Daoy (cell line): ENCODE data around the gene CHCT1. TPM values are rescaled to one million over a fixed set of nuclear protein-coding genes. Genes with fewer than 3 reads are reported as not detected.
"Not testable (repeated sequence)": the region's sequence is repeated elsewhere in the genome, so short reads cannot be mapped to it uniquely, and the experiment has no call there.

ENCODE experiments used
- DNase-seq: peaks from one replicate; pipeline ENCODE4 v3.0.0-alpha.2; 2015; ENCODE audit warnings: low read depth
- total RNA-seq: library from RNA; depleted of rRNA; stranded (reverse); fragments of >200 nt; shearing (Covaris generic); gene quantifications from 2 replicates; pipeline ENCODE4 v1.2.3, GENCODE V29; 2014

Gene CHCT1
- total RNA-seq, 1 experiment from 2014 or later = not detected

DNA sequence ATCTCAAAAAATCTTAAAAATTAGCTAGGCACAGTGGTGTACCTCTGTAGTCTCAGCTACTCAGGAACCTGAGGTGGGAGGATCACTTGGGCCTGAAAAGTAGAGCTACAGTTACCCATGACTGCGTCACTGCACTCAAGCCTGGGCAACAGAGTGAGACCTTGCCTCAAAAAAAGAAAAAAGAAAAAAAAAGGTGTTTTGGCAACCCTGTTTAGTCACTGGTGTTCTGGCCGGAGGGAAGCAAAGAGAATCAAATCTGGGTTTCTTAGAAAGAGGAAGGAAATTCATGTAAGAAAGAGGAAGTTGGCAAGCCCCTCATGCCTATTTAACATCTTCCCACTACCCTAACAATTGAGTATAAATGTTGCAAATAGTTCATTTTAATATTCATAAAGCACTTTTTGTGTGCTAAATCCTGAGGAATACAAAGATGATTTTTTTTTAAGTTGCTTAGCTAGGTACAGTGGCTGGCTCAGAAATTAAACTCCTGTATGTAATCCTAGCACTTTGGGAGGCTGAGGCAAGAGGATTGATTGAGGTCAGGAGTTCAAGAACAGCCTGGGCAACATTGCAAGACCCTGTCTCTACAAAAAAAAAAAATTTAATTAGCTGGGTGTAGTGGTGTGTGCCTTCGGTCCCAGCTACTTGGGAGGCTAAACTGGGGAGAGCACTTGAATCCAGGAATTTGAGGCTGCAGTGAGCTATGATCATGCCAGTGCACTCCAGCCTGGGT is 23.9 kb upstream of the CHCT1 start:
- DNase-seq = no peak

DNA sequence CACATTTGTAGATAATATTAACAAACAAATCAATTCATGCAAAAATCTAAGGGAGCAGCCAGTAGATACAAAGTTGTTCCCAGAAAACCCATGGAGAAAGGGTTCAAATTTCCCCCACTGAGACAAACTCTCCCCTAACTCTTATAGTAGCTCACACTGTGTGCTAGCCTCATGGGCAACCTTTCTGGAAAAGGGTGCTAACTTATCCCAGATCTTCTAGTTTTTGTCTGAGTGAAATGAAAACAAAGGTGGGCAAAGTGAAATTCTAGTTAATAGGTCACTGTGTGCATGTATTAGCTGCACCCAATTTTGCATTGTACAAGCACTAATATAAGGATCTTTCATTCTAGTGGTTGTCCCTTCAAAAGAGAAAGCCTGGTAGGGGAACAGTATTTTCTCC is 20.5 kb upstream of the CHCT1 start:
- no peak for DNase-seq

DNA sequence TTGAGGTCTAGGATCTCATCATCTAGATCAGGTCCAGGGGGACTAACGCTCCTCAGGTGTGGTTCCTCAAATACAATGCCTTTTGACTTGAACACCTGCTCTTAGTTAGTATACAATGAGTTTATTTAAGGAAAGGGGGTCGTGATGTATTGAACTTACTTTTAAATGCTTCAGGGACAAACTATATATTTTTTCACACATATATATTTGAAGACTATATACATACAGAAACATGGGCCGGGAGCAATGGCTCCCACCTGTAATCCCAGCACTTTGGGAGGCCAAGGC is 18.8 kb upstream of the CHCT1 start:
- no peak for DNase-seq

DNA sequence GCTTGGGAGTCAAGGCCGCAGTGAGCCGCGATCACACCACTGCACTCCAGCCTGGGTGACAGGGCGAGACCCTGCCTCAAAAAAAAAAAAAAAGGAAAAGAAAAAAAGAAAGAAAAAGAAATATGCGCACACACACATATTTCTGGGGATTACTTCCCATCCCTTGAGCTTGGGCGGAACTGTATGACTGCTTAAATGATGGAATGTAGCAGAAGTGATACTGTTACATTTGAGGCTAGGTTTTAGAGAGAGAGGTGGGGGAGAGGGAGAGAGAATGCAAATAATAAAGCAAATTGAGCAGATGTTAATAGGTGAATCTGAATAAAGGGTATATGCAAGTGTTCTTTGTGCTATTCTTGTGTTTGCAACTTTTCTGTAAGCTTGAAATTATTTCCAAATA is 18.3 kb upstream of the CHCT1 start:
- DNase-seq = no peak

DNA sequence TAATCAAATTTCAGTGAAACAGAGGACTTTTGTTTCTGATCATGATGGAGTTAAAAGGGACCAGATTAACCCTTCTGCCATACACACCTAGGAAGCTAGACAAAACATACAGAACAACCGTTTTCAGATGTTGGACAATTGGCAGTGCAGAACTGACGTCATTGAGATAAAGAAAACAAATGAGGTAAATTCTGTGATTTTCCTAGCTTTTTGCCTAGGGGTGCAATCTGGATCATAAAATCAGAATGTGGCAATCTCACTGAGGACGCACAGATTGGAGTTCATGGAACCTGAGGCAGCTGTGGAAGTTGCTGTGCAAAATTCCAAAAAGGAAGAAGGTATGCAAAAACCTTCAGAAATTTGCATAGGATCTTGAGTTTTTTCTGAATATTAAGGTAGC is 15.4 kb upstream of the CHCT1 start:
- DNase-seq = no peak

DNA sequence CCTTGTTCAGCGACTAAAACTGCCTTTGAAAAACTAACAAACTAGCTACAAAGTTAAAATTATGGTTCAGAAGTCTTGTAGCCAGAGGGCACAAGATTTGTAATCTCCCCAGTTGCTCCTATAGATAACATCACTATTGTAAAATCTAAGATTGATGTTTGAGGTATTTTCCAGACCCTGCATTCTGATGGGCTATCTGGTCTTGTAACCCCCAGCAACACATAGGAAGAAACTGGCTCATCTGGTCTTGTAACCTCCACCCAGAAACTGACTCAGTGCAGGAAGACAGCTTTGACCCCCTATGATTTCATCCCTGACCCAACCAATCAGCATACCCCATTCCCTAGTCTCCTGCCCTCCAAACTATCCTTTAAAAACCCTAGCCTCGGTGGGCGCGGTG is 12.3 kb upstream of the CHCT1 start:
- no peak for DNase-seq

DNA sequence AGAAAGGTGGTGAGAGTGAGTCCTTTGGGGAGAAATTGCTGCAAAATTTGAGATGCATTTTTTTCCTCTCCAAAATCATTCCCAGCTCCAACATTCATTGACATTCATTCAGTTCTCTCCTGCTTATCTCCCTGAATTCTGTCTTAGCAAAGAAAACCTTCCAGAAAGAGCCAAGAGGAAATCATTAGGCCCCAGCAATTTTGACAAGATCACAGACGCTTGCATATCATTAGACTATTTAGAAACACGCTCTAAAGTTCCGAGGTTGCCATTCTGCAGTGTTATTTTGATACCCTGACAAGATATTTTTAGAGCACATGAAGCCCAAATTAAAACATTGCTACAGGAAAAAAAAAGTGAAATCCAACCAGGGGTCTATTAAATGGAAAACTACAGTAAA is 9.6 kb upstream of the CHCT1 start:
- DNase-seq = no peak

DNA sequence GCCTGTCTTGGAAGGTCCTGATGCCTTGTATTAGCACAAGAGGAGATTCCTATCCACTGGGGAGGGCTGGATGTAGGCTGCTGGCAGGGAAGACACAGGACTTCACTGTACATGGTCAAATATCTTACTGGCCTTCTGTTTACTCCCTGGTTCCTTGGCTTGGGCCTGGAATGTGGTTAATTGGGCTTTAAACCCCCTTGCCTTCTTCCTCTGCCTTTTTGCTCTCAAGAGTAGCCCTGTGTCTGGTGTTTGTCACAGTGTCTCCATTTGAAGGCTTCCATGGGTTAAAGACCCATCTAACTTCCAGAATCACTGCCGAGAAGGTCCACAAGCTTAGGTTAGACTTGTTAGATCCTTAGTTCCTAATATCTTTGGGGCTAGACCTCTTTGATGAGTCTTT is 7.1 kb upstream of the CHCT1 start:
- no peak for DNase-seq

DNA sequence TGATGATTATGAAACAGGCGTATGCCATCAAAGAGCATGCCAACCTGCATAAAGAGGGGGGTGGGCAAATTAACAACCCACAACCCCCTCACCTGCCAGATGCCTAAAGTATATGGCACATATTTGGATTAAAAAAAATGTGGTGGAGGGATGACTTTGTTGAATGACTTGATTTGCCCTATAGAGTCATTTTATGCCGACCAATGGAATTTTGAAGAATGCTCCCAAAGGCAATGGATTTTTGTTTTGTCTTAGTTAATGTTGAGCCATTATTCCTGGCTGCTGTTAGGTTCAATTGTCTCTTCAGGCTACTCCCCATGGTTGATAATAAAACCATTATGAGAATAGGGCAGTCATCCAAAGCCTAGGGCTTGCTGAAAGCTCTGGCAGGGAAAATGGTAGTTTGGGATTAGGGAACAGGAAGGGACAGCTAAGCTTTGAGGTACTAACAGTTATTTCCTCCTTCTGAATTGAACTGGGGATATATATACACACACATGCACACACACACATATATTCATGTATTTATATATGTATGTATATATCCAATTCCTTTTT is 5.8 kb upstream of the CHCT1 start:
- DNase-seq = no peak

DNA sequence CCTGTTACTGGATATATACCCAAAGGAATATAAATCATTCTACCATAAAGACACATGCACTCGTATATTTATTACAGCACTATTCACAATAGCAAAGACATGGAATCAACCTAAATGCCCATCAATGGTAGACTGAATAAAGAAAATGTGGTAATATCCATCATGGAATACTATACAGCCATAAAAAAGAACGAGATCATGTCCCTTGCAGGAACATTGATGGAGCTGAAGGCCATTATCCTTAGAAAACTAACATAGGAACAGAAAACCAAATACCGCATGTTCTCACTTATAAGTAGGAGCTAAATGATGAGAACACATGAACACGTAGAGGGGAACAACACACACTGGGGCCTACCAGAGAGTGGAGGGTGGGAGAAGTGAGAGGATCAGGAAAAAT is 3.3 kb upstream of the CHCT1 start:
- DNase-seq = not testable (repeated sequence)

DNA sequence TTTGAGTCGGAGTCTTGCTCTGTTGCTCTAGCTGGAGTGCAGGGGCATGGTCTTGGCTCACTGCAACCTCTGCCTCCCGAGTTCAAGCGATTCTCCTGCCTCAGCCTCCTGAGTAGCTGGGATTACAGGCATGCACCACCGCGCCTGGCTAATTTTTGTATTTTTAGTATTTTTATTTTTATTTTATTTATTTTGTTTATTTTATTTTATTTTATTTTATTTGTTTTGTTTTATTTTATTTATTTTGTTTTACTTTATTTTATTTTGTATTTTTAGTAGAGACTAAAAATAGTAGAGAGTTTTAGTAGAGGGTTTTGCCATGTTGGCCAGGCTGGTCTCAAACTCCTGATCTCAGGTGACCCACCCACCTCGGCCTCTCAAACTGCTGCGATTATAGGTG is 2.4 kb upstream of the CHCT1 start:
- not testable (repeated sequence) for DNase-seq

DNA sequence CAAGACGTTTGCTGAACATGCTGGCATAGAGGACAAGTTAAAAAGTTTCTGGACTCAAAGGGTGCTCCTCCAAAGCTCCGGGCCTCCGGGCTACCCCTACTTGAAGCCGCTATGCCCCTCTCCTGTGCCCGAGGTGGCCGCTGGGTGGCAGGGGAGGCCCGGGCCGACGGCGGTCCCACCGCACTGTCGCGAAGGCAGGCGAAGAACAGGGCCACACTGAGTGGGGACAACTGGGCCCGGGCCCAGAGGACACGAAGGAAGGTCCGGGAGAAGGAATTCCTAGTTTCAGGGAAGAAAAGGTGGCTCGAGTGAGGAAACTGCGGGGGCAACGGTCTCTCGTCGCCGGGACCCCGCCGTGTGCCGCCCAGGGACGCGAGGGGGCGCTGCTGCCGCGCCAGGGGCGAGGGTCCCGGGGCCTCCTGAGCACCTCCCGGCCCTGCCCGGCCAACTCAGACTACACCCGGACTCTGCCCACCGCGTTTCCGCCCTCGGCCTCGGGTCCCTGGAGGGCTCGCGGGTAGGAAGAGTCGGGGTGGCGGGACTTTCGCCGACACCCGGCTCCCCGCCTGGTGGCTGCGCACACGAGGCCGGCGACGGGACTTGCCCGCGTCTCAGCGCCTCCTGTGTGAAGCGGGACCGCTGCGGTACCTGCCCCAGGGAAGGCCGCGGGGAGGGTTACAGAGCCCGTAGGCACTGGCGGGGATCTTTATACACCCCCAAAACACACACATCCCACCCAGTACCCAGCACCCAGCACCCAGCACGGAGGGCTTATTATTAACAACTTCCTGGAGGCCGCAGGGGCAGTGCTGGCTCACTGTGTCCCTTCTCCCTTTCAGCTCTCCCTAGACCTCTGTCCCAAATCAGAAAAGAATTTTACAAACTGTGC is 772 bp upstream of the CHCT1 start:
- peak; percentile 64 for DNase-seq

DNA sequence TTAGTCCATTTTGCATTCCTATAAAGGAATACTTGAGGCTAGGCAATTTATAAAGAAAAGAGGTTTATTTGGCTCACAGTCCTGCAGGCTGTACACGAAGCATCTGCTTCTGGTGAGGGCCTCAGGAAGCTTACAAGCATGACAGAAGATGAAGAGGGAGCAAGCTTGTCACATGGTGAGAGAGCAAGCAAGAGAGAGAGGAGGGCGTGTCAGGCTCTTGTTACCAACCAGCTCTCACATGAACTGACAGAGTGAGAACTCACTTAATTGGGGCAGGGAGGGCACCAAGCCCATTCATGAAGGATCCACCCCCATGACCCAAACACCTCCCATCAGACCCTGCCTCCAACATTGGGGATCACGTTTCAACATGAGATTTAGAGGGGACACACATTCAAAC is 1.6 kb downstream of the CHCT1 start:
- DNase-seq = no peak

DNA sequence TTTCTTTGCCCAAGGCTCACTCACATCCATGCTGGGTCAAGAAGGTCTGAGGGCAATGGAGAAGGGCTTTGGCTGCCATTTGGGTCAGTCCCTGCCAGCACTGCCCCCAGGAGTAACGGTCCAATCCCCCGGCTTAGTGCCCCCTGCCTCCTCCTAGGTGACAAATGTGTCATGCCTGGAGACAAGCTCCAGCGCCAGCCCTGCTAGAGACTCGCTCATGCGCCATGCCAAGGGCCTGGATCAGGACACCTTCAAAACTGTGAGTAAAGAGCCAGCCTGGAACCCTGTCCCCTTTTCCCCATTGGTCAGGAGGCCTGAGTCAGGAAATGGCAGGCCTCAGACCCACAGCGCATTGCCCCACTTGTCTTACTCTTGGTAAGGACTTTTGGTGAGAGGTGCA is 3.3 kb downstream of the CHCT1 start:
- DNase-seq = no peak

DNA sequence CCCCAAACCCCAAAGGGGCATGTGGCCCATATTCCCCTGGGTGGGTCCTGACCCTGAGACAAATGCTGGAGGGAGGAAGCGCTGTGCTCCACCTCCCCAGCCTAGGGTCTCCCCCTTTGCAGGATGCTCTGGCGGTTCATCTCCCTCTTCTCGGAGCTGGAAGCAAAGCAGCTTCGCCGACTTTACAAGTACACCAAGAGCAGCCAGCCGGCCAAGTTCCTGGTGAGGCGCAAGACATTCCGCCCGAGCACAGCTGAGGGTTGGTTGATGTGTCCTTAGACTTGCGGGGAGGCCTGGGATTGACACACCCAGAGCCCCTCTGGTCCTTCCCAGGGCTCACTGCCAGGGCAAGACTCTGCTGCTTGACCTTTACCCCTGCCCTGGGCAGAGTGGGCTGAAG is 4.3 kb downstream of the CHCT1 start:
- DNase-seq = no peak

DNA sequence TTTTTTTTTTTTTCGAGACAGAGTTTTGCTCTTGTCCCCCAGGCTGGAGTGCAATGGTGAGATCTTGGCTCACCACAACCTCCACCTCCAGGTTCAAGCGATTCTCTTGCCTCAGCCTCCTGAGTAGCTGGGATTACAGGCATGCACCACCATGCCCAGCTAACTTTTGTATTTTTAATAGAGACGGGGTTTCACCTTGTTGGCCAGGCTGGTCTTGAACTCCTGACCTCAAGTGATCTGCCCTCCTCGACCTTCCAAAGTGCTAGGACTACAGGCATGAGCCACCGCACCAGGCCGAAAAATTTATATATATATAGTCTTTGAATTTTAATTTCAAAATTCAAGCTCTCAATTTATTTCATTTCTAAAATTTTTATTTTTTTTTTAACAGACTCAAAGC is 6.2 kb downstream of the CHCT1 start:
- not testable (repeated sequence) for DNase-seq

DNA sequence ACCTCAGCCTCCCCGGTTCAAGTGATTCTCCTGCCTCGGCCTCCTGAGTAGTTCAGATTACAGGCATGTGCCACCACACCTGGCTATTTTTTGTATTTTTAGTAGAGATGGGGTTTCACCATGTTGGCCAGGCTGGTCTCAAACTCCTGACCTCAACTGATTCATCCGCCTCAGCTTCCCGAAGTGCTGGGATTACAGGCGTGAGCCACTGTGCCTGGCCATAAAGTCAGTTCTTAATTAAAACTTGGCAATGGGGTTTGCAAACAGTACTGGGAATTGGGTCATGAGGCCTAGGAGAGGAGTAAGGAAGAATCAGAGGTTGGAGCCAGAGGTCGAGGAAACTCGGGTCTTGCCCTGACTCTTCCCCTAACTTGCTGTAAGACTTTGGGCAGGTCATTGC is 8.3 kb downstream of the CHCT1 start:
- not testable (repeated sequence) for DNase-seq

DNA sequence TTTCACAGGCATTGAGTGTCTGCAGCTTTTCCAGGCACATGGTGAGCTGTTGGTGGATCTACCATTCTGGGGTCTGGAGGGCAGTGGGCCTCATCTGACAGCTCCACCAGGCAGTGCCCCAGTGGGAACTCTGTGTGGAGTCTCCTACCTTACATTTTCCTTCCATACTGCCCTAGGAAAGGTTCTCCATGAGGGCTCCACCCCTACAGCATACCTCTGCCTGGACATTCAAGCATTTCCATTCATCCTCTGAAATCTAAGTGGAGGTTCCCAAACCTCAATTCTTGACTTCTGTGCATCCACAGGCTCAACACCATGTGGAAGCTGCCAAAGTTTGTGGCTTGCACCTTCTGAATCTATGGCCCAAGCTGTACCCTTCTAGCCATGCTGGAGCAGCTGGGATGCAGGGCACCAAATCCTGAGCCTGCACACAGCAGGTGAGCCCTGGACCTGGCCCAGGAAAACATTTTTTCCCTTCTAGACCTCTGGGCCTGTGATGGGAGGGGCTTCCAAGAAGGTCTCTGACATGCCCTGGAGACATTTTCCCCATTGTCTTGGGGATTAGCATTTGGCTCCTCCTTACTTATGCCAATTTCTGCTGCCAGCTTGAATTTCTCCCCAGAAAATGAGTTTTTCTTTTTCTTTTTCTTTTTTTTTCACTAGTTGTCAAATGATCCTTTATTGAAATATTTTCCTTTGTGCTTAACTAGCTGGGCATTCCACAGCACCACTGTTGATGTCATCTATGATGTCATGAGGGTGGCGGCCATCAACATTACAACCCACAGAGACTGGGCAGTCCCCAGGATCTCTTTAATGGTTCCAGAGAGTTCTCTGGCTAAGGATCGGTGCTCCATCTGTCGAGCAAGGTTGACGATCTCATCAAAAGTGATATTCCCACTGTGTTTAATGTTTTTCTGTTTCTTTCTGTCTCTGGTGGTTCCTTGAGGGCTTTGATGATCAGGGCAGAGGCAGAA is 11.0 kb downstream of the CHCT1 start:
- not testable (repeated sequence) for DNase-seq

DNA sequence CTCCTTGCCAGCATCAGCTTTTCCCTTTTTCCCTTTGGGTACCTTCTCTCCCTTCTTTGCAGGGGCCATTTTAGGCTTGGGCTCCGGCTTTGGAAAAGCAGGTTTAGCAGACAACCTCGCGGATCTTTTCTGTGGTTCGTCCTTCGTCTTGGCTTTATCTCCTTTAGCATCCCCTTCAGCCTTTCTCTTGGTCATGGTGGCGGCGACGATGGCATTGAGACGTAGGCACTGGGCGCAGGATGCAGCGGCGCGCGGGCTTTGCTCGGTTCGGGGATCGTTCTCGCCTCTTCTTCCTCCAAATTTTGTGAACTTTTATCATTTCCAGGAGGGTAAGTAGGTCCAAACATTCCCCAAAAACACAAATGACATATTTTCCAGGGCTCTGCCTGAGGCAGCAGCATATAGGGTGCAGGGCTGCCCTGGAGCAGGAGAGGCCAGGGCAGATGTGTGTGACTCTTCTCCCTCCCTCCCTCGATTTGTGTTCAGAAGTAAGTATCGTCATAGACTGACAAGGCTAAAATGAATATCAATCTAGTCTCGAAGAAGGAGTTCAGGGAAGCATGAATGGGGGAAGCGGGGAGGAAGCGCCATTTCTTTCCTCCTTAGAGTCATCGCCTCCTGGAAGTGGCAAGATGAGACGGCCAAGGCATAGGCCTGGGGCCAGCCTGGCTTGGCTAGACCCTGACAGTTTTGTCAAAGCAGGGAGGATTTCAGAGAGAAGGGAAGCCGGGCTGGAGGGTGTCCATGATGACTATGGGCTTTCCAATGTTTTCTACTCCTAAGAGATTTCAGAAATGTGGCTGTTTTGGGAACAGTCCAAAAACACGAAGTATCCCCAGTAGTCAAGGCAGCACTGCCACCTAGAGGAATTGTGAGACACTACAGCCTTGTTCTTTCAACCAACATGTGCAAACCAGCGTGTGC is 13.2 kb downstream of the CHCT1 start:
- DNase-seq = peak; percentile 74

DNA sequence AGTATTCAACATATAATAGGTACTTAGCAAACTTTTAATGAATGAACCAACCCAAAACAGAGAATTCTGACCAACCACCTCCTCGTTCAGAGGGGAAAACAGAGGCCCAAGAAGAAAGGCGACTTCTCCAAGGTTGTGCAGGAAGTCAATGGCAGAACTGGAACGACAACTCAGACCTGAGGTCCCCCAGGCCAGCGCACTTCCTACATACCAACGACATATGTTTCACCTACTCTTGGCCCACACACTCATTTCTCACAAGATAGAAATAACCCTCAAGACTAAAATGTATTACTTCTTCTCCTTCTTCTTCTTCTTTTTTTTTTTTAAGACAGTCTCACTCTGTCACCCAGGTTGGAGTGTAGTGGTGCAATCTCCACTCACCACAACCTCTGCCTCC is 14.4 kb downstream of the CHCT1 start:
- no peak for DNase-seq

DNA sequence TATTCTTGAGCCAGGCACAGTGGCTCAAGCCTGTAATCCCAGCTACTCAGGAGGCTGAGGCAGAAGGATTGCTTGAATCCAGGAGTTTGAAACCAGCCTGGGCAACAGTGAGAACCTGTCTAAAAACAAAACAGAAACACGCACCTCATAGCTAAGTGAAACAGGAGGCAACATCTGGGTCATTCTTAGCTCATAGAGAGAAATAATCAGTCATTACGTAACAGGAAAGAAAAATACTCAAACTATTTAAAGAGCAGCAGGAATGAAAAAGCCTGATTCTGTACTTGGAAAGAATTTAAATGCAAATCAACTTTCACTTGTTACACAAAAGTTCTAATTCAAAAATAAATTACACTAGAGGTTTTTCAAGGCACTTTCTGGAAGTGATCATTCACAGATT is 17.2 kb downstream of the CHCT1 start:
- DNase-seq = no peak
